HG03575 (cell line): ENCODE measurements around the gene LYRM1.
"Not testable (repeated sequence)": the region's sequence is repeated elsewhere in the genome, so short reads cannot be mapped to it uniquely, and the experiment has no call there.

ENCODE experiments used
- ATAC-seq: cut with Tn5 transposase; IDR thresholded peaks from one replicate; pipeline ENCODE4 v1.9.1; 2021; ENCODE audit not compliant: unreplicated experiment, insufficient number of reproducible peaks, low FRiP score; ENCODE audit errors: extremely low read depth

LYRM1 gene

GRCh38 chr16:20952139-20952920 is 51.8 kb downstream of the LYRM1 start:
- ATAC-seq: no peak

- ATAC-seq: no peak
These were observed 54.0 kb downstream of the LYRM1 start for GRCh38 chr16:20954574-20954973.

GRCh38 chr16:20956319-20956718 is 55.7 kb downstream of the LYRM1 start:
- ATAC-seq: no peak

GRCh38 chr16:20957153-20957552 is 56.6 kb downstream of the LYRM1 start:
- ATAC-seq: no peak

GRCh38 chr16:20960899-20961298 is 60.3 kb downstream of the LYRM1 start:
- no peak for ATAC-seq

- no peak for ATAC-seq
These were observed 68.2 kb downstream of the LYRM1 start for GRCh38 chr16:20968765-20969164.

- ATAC-seq: no peak
These were observed 68.8 kb downstream of the LYRM1 start for GRCh38 chr16:20969386-20969785.

GRCh38 chr16:20971401-20971800 is 70.8 kb downstream of the LYRM1 start:
- no peak for ATAC-seq

GRCh38 chr16:20973201-20973600 is 72.6 kb downstream of the LYRM1 start:
- not testable (repeated sequence) for ATAC-seq
